ENCODE data around the gene CPA5.

Gene CPA5

GRCh38 chr7:130398526-130399090 lies 54.0 kb downstream of the CPA5 start:
- DNase-seq = no peak

DNA sequence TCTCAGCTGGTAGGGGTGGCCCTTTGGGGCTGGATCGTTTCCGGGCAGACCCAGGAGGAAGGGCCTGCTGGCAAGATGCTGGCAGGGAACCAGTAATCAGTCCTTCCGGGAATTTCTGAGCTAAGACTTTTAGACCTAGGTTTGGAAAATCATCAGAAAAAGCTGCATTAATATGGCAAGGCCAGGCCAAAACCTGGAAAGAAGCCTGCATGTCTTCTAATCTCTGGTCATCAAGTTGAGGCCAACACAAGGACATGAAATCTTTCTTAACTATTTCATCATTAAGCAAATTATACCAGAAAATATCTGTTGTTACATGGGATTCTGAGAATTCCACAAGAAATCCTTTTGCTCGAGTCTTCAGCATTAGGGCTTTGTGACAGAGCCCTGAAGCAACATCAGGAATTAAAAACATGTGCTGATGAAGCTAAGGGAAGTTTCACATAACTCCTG lies 55.5 kb downstream of the CPA5 start:
- DNase-seq = no peak

- no peak for DNase-seq
Observed at GRCh38 chr7:130401101-130401500, 56.5 kb downstream of the CPA5 start.

GRCh38 chr7:130401578-130401977 lies 57.0 kb downstream of the CPA5 start:
- no peak for DNase-seq

- no peak for DNase-seq
Observed at GRCh38 chr7:130405003-130405402, 60.4 kb downstream of the CPA5 start.

DNA sequence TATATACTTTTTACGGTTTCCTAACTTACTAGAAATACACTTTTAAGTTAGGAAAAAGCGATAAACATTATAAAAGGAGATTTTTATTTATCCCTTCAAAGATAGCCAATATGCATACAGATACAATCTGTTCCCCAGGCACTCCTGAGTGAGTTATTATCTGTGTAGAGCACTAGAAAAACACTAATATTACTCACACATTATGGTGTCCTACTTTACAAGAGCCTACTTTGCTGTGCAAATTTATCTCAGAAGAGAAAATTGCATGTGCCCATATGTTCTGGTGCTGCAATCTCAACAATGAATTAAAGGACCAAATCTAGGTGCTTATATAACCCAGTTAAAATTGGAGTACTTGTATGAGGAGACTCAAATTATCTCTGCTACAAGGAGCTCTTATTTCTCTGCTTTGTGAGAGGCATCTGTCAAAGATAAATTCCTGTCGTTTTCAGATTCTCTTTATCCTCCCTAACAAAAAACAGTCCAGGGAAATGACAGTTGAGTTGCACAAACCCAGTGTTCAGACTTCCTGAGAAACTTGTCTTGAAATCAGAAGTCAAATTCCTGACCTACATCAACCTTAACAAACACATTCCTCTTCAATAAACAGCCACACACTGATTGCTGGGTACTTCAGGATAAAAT lies 64.6 kb downstream of the CPA5 start:
- DNase-seq = no peak

GRCh38 chr7:130409712-130410072 lies 65.1 kb downstream of the CPA5 start:
- DNase-seq = no peak

DNA sequence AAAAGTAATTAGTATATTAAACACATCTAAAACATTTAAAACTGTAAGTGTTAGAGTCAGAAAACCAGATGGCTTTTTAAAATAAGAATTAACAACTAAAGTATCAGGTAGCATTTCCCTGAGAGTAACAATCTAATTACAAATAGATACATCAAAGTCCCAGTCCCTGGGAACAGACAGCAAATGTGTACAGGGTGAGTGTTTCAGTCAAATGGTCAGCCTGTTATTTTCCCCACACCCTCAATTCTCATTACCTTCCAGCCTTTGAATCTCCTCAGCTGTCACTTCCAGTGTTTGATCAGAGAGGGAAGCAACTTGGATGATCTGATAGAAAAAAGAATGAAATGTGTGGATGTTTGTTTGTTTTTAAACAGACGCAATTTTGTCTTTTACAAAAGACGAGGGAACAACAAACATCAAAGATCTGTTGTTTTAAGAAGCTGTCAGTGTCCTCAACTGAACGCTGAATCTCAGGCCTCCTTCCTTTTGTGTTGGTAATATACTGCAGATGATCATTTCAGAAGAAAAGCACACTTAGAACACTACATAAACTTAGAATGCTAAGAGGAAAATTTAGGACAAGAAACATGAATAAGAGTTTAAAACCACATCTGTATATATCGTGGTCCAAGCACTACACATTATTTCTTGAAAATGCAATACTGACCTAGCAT lies 66.4 kb downstream of the CPA5 start:
- DNase-seq = no peak

- DNase-seq = no peak
Observed at GRCh38 chr7:130413201-130413600, 68.6 kb downstream of the CPA5 start.

DNA sequence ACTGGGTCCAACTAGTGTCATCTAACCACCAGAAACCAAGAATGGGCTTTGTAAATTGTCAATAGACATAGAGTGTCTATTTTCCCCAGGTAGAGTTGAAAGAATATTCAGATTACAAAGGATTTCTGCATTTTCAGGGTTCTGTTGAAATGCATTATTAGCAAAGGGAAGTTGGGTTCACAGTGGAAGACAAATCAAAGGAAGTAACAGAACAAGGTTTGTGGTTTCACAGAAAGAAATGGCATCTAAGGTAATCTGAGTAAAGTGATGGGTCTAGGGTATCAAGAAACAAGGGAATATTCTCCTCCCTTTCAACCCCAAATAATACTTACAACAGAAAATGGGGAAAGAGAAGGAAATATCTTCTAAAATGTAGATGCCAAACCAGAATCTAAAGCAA lies 70.4 kb downstream of the CPA5 start:
- DNase-seq = no peak

GRCh38 chr7:130417213-130417612 lies 72.6 kb downstream of the CPA5 start:
- DNase-seq = no peak

- no peak for DNase-seq
Observed at GRCh38 chr7:130418306-130418705, 73.7 kb downstream of the CPA5 start.
